ENCODE measurements around the gene SLC25A31.
A peak's percentile ranks its signal among the peaks of the same experiment; 100 is the strongest.

Gene SLC25A31

GRCh38 chr4:127730142-127730913 is at the start of gene SLC25A31:
Gene SLC25A31 (plus strand): TSS chr4:127730400. CDS start chr4:127730546, 146 bp downstream.
- no peak for DNase-seq

GRCh38 chr4:127685292-127685691 is 44.9 kb upstream of the SLC25A31 start:
- no peak for DNase-seq

- no peak for DNase-seq
Measured at GRCh38 chr4:127686658-127687057, 43.5 kb upstream of the SLC25A31 start.

GRCh38 chr4:127687580-127687979 is 42.6 kb upstream of the SLC25A31 start:
- no peak for DNase-seq

GRCh38 chr4:127698789-127699200 is 31.4 kb upstream of the SLC25A31 start:
- DNase-seq: no peak

- peak; percentile 24 for DNase-seq
Measured at GRCh38 chr4:127708985-127709384, 21.2 kb upstream of the SLC25A31 start.

- DNase-seq: no peak
Measured at GRCh38 chr4:127709456-127709855, 20.7 kb upstream of the SLC25A31 start.

GRCh38 chr4:127731406-127731805 is 1.2 kb downstream of the SLC25A31 start:
- DNase-seq: no peak

- DNase-seq: no peak
Measured at GRCh38 chr4:127732623-127733328, 2.6 kb downstream of the SLC25A31 start.

GRCh38 chr4:127734976-127735375 is 4.8 kb downstream of the SLC25A31 start:
- DNase-seq: no peak

GRCh38 chr4:127737295-127737694 is 7.1 kb downstream of the SLC25A31 start:
- no peak for DNase-seq

GRCh38 chr4:127741247-127741646 is 11.0 kb downstream of the SLC25A31 start:
- no peak for DNase-seq

- no peak for DNase-seq
Measured at GRCh38 chr4:127747883-127748282, 17.7 kb downstream of the SLC25A31 start.

- no peak for DNase-seq
Measured at GRCh38 chr4:127748957-127749356, 18.8 kb downstream of the SLC25A31 start.

GRCh38 chr4:127756906-127757305 is 26.7 kb downstream of the SLC25A31 start:
- DNase-seq: no peak

- no peak for DNase-seq
Measured at GRCh38 chr4:127759228-127759820, 29.1 kb downstream of the SLC25A31 start.

GRCh38 chr4:127759893-127760292 is 29.7 kb downstream of the SLC25A31 start:
- DNase-seq: no peak

GRCh38 chr4:127771535-127772275 is 41.5 kb downstream of the SLC25A31 start:
- DNase-seq: no peak

GRCh38 chr4:127772769-127773671 is 42.8 kb downstream of the SLC25A31 start:
- no peak for DNase-seq

GRCh38 chr4:127775843-127776242 is 45.6 kb downstream of the SLC25A31 start:
- no peak for DNase-seq

GRCh38 chr4:127776620-127777019 is 46.4 kb downstream of the SLC25A31 start:
- DNase-seq: no peak

- no peak for DNase-seq
Measured at GRCh38 chr4:127777487-127777886, 47.3 kb downstream of the SLC25A31 start.

Measured in T1000 (cell line).